B cell (primary cell): Measurements from ENCODE around the gene SRSF2. TPM values are rescaled to one million over a fixed set of nuclear protein-coding genes. Genes with fewer than 3 reads are reported as not detected.
A peak's percentile ranks its signal among the peaks of the same experiment; 100 is the strongest.

Experiments
- ATAC-seq: fragments of 200-7000 bp; cut with Tn5 transposase; one replicate; pipeline ENCODE4 v1.10.0; 2021; ENCODE audit warnings: low read depth, mild to moderate bottlenecking, moderate number of reproducible peaks, moderate library complexity
- CTCF ChIA-PET: fragments of 350-600 bp; sonication (Branson Sonifier 250); formaldehyde crosslinking; loops from one replicate; lab custom pipeline; 2021; ENCODE audit warnings: antibody characterized with exemption, inconsistent platforms; lab: Charles Lee
- POLR2A ChIA-PET: fragments of 350-600 bp; sonication (Branson Sonifier 250); formaldehyde crosslinking; loops from one replicate; lab custom pipeline; 2021; ENCODE audit warnings: antibody characterized with exemption; lab: Charles Lee
- DNase-seq: peaks from one replicate; pipeline ENCODE4 v3.0.0; 2013
- H2AFZ ChIP-seq: 2 replicates; pipeline ENCODE4 v1.6.1; 2012; ENCODE audit warnings: mild to moderate bottlenecking, low read depth, low read length; ENCODE audit not compliant: insufficient read depth, poor library complexity, severe bottlenecking
- H3K27ac ChIP-seq, 2 donors: 1 replicate in 1 of 2; 2 replicates in 1 of 2; pipeline ENCODE4 v1.5.1; 2012 to 2013; ENCODE audit warnings: low read length in 2 of 2, mild to moderate bottlenecking in 2 of 2, moderate library complexity in 1 of 2
- H3K27me3 ChIP-seq, 4 experiments: fragments of 200-600 bp in 1 of 4; sonication (generic) in 1 of 4; replicated peaks in 1 of 4; 1 replicate in 2 of 4; 2 replicates in 2 of 4; pipeline versions ENCODE4 v1.6.1 to v1.7.0; 2013 to 2016; ENCODE audit warnings: low read length in 3 of 4, mild to moderate bottlenecking in 2 of 4, mixed read lengths in 1 of 4, moderate library complexity in 1 of 4; ENCODE audit not compliant: insufficient read depth in 4 of 4, control insufficient read depth in 3 of 4; ENCODE audit errors: control extremely low read depth in 1 of 4
- H3K36me3 ChIP-seq, 2 experiments: replicated peaks in 1 of 2; 1 replicate in 1 of 2; 2 replicates in 1 of 2; pipeline versions ENCODE4 v1.6.1 to v1.7.1; 2013; ENCODE audit warnings: low read length in 1 of 2; ENCODE audit not compliant: insufficient read depth in 2 of 2, control insufficient read depth in 1 of 2; ENCODE audit errors: control extremely low read depth in 1 of 2, extremely low read depth in 1 of 2
- H3K4me1 ChIP-seq, 2 donors: fragments of 200-600 bp in 1 of 2; sonication (generic) in 1 of 2; 1 replicate in 1 of 2; 2 replicates in 1 of 2; pipeline versions ENCODE4 v1.5.1 to v1.6.1; 2013 to 2017; ENCODE audit warnings: low read length in 2 of 2; ENCODE audit not compliant: control insufficient read depth in 2 of 2, insufficient read depth in 2 of 2
- H3K4me2 ChIP-seq: replicated peaks from 2 replicates; pipeline ENCODE3; 2012; ENCODE audit warnings: mild to moderate bottlenecking, low read depth, low read length; ENCODE audit not compliant: poor library complexity, severe bottlenecking
- H3K4me3 ChIP-seq, 5 experiments: fragments of 200-600 bp in 1 of 5; sonication (generic) in 1 of 5; 1 replicate in 3 of 5; 2 replicates in 2 of 5; pipeline versions ENCODE4 v1.5.1 to v1.7.0; 2011 to 2016; ENCODE audit warnings: low read length in 4 of 5, mild to moderate bottlenecking in 4 of 5, low read depth in 2 of 5, control low read depth in 1 of 5, moderate library complexity in 1 of 5; ENCODE audit not compliant: insufficient read depth in 1 of 5; ENCODE audit errors: control extremely low read depth in 1 of 5, extremely low read depth in 1 of 5
- H3K79me2 ChIP-seq: fragments of 200-600 bp; sonication (generic); one replicate; pipeline ENCODE4 v1.6.0; 2016; ENCODE audit warnings: low read length; ENCODE audit not compliant: control insufficient read depth, insufficient read depth
- H3K9ac ChIP-seq: fragments of 200-600 bp; sonication (generic); 2 replicates; pipeline ENCODE4 v1.6.1; 2017; ENCODE audit warnings: mild to moderate bottlenecking, low read length, moderate library complexity
- H3K9me3 ChIP-seq, 3 donors: one replicate each; pipeline versions ENCODE4 v1.6.1 to v1.7.1; 2013; ENCODE audit warnings: low read length in 2 of 3; ENCODE audit not compliant: control insufficient read depth in 2 of 3, insufficient read depth in 1 of 3; ENCODE audit errors: control extremely low read depth in 1 of 3
- H4K20me1 ChIP-seq: 2 replicates; pipeline ENCODE4 v1.6.0; 2012; ENCODE audit warnings: mild to moderate bottlenecking, low read length; ENCODE audit not compliant: insufficient read depth, control insufficient read depth, poor library complexity, severe bottlenecking
- H3K27ac Mint-ChIP-seq: one replicate; pipeline ENCODE4 v1.8.0; 2021; ENCODE audit warnings: mixed read lengths
- H3K27me3 Mint-ChIP-seq: one replicate; pipeline ENCODE4 v1.8.0; 2021; ENCODE audit warnings: mixed read lengths
- H3K4me1 Mint-ChIP-seq: one replicate; pipeline ENCODE4 v1.8.0; 2021; ENCODE audit warnings: mixed read lengths
- H3K4me3 Mint-ChIP-seq: one replicate; pipeline ENCODE4 v1.8.0; 2021; ENCODE audit warnings: mixed read lengths
- H3K9me3 Mint-ChIP-seq: one replicate; pipeline ENCODE4 v1.8.0; 2022; ENCODE audit warnings: mixed read lengths; ENCODE audit not compliant: insufficient read depth
- CTCF ChIP-seq: fragments of 200-600 bp; IDR thresholded peaks from one replicate; pipeline ENCODE4 v1.8.0; 2022; ENCODE audit warnings: antibody characterized with exemption, mild to moderate bottlenecking
- EZH2 ChIP-seq: IDR thresholded peaks from 2 replicates; pipeline ENCODE4 v1.6.1; 2012; ENCODE audit warnings: borderline replicate concordance, low read depth, mild to moderate bottlenecking, moderate library complexity, low read length; ENCODE audit not compliant: insufficient read depth, poor library complexity, severe bottlenecking
- WGBS: methylation state at CpG from one replicate; pipeline ENCODE4 v1.1.5; 2013; ENCODE audit warnings: missing lambda C conversion rate; ENCODE audit not compliant: insufficient coverage; 5-methylcytosine and 5-hydroxymethylcytosine counted together
- intact Hi-C: fragments of 100-400 bp; cut with micrococcal nuclease; formaldehyde crosslinking; loops from one replicate; pipeline ENCODE4 v1.10.0; 2022
- polyA plus RNA-seq: library from polyadenylated mRNA; depleted of rRNA; stranded (reverse); fragments of >200 nt; gene quantifications from 2 replicates; pipeline ENCODE4 v1.2.3, GENCODE V29; 2012
- total RNA-seq, 2 donors: library from RNA; stranded (reverse); fragments of 120-200 nt in 1 of 2; gene quantifications; 1 replicate in 1 of 2; 2 replicates in 1 of 2; pipeline versions ENCODE4 v1.2.3 to v1.2.4, GENCODE V29; 2013 to 2022

SRSF2 gene
- total and polyA plus RNA-seq, 2 donors (not counting 1 experiment from before 2014, with no cell fraction given), result 362 to 764 TPM

DNA sequence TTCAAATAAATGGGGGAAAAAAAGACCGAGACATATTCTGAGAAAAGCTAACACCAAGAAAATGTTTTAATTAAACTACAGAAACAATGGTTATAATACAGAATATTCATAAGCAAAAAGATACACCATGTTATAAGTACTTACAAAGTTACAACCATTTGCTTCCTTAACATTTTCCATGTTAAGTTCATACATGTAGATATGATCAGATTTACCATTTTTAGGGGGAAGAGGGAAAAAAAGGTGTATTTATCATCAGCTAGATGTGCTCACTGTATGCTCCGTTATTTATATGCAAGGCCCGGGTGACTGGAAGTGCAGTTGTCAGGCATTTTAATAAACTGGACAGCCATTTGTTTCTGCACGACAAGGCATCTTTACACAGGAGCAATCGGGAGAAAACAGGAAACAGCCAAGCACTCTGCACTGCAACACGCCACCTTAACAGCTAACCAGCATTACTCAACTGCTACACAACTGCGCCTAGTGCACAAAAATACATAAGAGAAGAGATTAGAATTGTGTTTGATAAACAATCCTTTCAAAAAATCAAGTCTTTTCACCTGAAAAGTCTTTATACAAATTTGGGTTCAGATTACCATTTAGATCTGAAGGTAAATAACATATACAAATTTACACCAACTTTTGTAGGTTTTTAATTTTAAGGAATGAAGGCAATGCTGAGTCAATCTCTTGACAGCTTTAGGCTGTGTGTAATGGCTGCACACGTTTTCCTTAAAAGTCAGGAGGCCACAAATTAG lies 2.9 kb downstream of the SRSF2 start:
- no peak for ATAC-seq
- ChIA-PET CTCF (interaction anchor here (0.8 to 1.6 kb wide), 2 partner anchors 10 to 15 kb away, joined by 3 to 5 read pairs; no protein-coding TSS in a partner anchor), POLR2A (interaction anchor here (0.8 to 5.6 kb wide), 2 partner anchors 7 to 63 kb away, joined by 3 to 75 read pairs; partner anchors contain the start of genes JMJD6 and METTL23)
- Histone ChIP-seq H3K27me3 (no peaks in the 10 kb centered on the region), H3K4me1 (peaks cover 47 to 54% of the 10 kb centered on the region in 2 donors), H2AFZ (no peak overlapping the region), H4K20me1 (peaks cover 14% of the 10 kb centered on the region), H3K9ac (peak overlapping the region; percentile 87), H3K4me2 (peak overlapping the region; percentile 92), H3K36me3 (peaks cover 0 to 57% of the 10 kb centered on the region in 2 experiments), H3K27ac (peak overlapping the region; percentile 35 to 70), H3K9me3 (no peaks in the 10 kb centered on the region), H3K4me3 (peak overlapping the region in 3 of 5 experiments; percentile 5 to 95 (median 11)), H3K79me2 (peaks cover 76% of the 10 kb centered on the region)
- intact Hi-C loops, result no loop called here
- Mint-ChIP-seq H3K4me3 (peak overlapping the region; percentile 95), H3K27me3 (no peaks in the 10 kb centered on the region), H3K4me1 (peaks cover 66% of the 10 kb centered on the region), H3K27ac (peak overlapping the region; percentile 12), H3K9me3 (no peaks in the 10 kb centered on the region)
- TF ChIP-seq CTCF (no peak), EZH2 (no peak)
- DNase-seq, result peak; percentile 29
- WGBS, result 3% methylated on average over 5 of the region's 8 CpGs

DNA sequence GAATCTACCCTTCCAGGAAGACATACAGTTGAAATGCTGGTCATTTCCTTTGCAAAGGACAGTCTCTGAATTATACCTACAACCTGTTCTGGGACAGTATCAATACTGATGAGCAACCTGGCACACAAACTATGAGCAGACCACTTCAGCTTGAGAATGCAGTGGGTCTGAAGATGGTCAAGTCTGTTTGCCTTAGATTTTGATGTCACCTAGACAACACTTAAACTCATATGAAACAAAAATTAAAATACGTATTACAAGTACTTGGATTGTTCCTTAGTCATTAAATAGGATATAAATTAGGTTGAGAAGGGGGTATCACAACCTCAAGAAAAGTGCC lies 3.5 kb downstream of the SRSF2 start:
- no peak for ATAC-seq
- Histone ChIP-seq H3K4me1 (peaks cover 41 to 54% of the 10 kb centered on the region in 2 donors), H3K4me3 (no peak overlapping the region), H2AFZ (no peak overlapping the region), H3K27ac (no peak overlapping the region), H3K36me3 (peaks cover 0 to 58% of the 10 kb centered on the region in 2 experiments), H3K79me2 (peaks cover 76% of the 10 kb centered on the region), H3K9me3 (no peaks in the 10 kb centered on the region), H3K9ac (no peak overlapping the region), H3K27me3 (no peaks in the 10 kb centered on the region), H3K4me2 (no peak overlapping the region), H4K20me1 (peaks cover 14% of the 10 kb centered on the region)
- WGBS, result no CpG with 5 or more reads among the region's 1 CpG
- intact Hi-C loops, result no loop called here
- DNase-seq, result peak; percentile 19
- peak overlapping the region; percentile 95 for H3K4me3 Mint-ChIP-seq
- H3K9me3 Mint-ChIP-seq, result no peaks in the 10 kb centered on the region
- no peak overlapping the region for H3K27ac Mint-ChIP-seq
- POLR2A ChIA-PET, result interaction anchor here (0.5 kb wide), 1 partner anchor 205 kb away, joined by 4 read pairs; no protein-coding TSS in a partner anchor
- CTCF ChIA-PET, result no interaction called here
- TF ChIP-seq EZH2 (no peak), CTCF (no peak)
- H3K4me1 Mint-ChIP-seq, result peaks cover 61% of the 10 kb centered on the region
- H3K27me3 Mint-ChIP-seq, result no peaks in the 10 kb centered on the region
